Activated B cell treated with CpG ODN at 0.5 μM for 24 hours (primary cell): Measurements from ENCODE around the gene ERICH6B. TPM values are rescaled to one million over a fixed set of nuclear protein-coding genes. Genes with fewer than 3 reads are reported as not detected.
"Not testable (repeated sequence)": the region's sequence is repeated elsewhere in the genome, so short reads cannot be mapped to it uniquely, and the experiment has no call there.

Experiments used
- ATAC-seq: fragments of 200-7000 bp; cut with Tn5 transposase; one replicate; pipeline ENCODE4 v1.10.0; 2021; ENCODE audit warnings: low read depth, mild to moderate bottlenecking, moderate library complexity
- CTCF ChIA-PET: fragments of 350-600 bp; sonication (Branson Sonifier 250); formaldehyde crosslinking; loops from one replicate; lab custom pipeline; 2021; ENCODE audit warnings: antibody characterized with exemption; lab: Charles Lee
- POLR2A ChIA-PET: fragments of 350-600 bp; sonication (Branson Sonifier 250); formaldehyde crosslinking; loops from one replicate; lab custom pipeline; 2021; ENCODE audit warnings: antibody characterized with exemption; lab: Charles Lee
- DNase-seq: peaks from one replicate; pipeline ENCODE4 v3.0.0; 2022
- H3K27ac Mint-ChIP-seq: one replicate; pipeline ENCODE4 v1.8.0; 2020; ENCODE audit warnings: mixed read lengths
- H3K27me3 Mint-ChIP-seq: one replicate; pipeline ENCODE4 v1.8.0; 2021; ENCODE audit warnings: mixed read lengths
- H3K36me3 Mint-ChIP-seq: one replicate; pipeline ENCODE4 v1.8.0; 2021; ENCODE audit warnings: low read depth, mixed read lengths
- H3K4me1 Mint-ChIP-seq: one replicate; pipeline ENCODE4 v1.8.0; 2021; ENCODE audit warnings: mixed read lengths
- H3K4me3 Mint-ChIP-seq: one replicate; pipeline ENCODE4 v1.8.0; 2020; ENCODE audit warnings: mild to moderate bottlenecking, mixed read lengths
- H3K9me3 Mint-ChIP-seq: one replicate; pipeline ENCODE4 v1.8.0; 2020; ENCODE audit warnings: mixed read lengths
- CTCF ChIP-seq: fragments of 200-600 bp; IDR thresholded peaks from one replicate; pipeline ENCODE4 v1.8.0; 2022; ENCODE audit warnings: antibody characterized with exemption, mild to moderate bottlenecking
- intact Hi-C: fragments of 100-400 bp; cut with micrococcal nuclease; formaldehyde crosslinking; loops from one replicate; pipeline ENCODE4 v1.15.1; 2024
- total RNA-seq: library from RNA; stranded (reverse); gene quantifications from 2 replicates; pipeline ENCODE4 v1.2.3, GENCODE V29; 2022

Gene ERICH6B
- total RNA-seq, result not detected in 2 replicates

- intact Hi-C loops, result no loop called here
- no peak for TF ChIP-seq CTCF
- no peak within 1 kb of the TSS for H3K27ac Mint-ChIP-seq
- CTCF ChIA-PET, result no interaction called here
- H3K27me3 Mint-ChIP-seq, result peaks cover 44% of the 10 kb centered on the region
- no peak within 1 kb of the TSS for H3K4me3 Mint-ChIP-seq
- no peak for DNase-seq
- POLR2A ChIA-PET, result no interaction called here
- peaks cover 5% of the 10 kb centered on the region for H3K4me1 Mint-ChIP-seq
- H3K9me3 Mint-ChIP-seq, result peaks cover 5% of the 10 kb centered on the region
- ATAC-seq, result no peak
- H3K36me3 Mint-ChIP-seq, result no peaks in the 10 kb centered on the region
Measured at GRCh38 chr13:45615501-45616101, at the start of gene ERICH6B. Gene ERICH6B, minus strand, starts transcription at chr13:45615739. Its CDS starts 18,734 bp downstream, at chr13:45597005.

- intact Hi-C loops, POLR2A ChIA-PET, H3K9me3 Mint-ChIP-seq, DNase-seq, H3K27ac Mint-ChIP-seq, CTCF ChIA-PET, H3K36me3 Mint-ChIP-seq, H3K4me1 Mint-ChIP-seq, ATAC-seq, H3K27me3 Mint-ChIP-seq, H3K4me3 Mint-ChIP-seq: not testable (repeated sequence)
Measured at GRCh38 chr13:45662903-45663302, 47.4 kb upstream of the ERICH6B start.

- no peak for DNase-seq
- intact Hi-C loops, result no loop called here
- no peak for TF ChIP-seq CTCF
- ChIA-PET POLR2A (no interaction called here), CTCF (no interaction called here)
- no peak for ATAC-seq
- Mint-ChIP-seq H3K9me3 (peaks cover 4% of the 10 kb centered on the region), H3K27ac (no peak overlapping the region), H3K36me3 (no peaks in the 10 kb centered on the region), H3K4me1 (no peaks in the 10 kb centered on the region), H3K4me3 (no peak overlapping the region), H3K27me3 (no peaks in the 10 kb centered on the region)
Measured at GRCh38 chr13:45662162-45662561, 46.6 kb upstream of the ERICH6B start.

GRCh38 chr13:45660458-45660857 lies 44.9 kb upstream of the ERICH6B start:
- ATAC-seq, H3K4me1 Mint-ChIP-seq, H3K36me3 Mint-ChIP-seq, H3K27me3 Mint-ChIP-seq, DNase-seq, H3K9me3 Mint-ChIP-seq, H3K27ac Mint-ChIP-seq, intact Hi-C loops, CTCF ChIA-PET, H3K4me3 Mint-ChIP-seq, POLR2A ChIA-PET: not testable (repeated sequence)

- POLR2A ChIA-PET, result no interaction called here
- DNase-seq, result no peak
- no peaks in the 10 kb centered on the region for H3K27me3 Mint-ChIP-seq
- H3K27ac Mint-ChIP-seq, result no peak overlapping the region
- CTCF ChIA-PET, result no interaction called here
- no peak for TF ChIP-seq CTCF
- ATAC-seq, result no peak
- H3K4me1 Mint-ChIP-seq, result no peaks in the 10 kb centered on the region
- H3K9me3 Mint-ChIP-seq, result peaks cover 4% of the 10 kb centered on the region
- H3K4me3 Mint-ChIP-seq, result no peak overlapping the region
- intact Hi-C loops, result no loop called here
- H3K36me3 Mint-ChIP-seq, result no peaks in the 10 kb centered on the region
Measured at GRCh38 chr13:45659536-45659935, 44.0 kb upstream of the ERICH6B start.

- intact Hi-C loops, result no loop called here
- H3K27ac Mint-ChIP-seq, result no peak overlapping the region
- peaks cover 4% of the 10 kb centered on the region for H3K9me3 Mint-ChIP-seq
- CTCF ChIA-PET, result no interaction called here
- H3K4me3 Mint-ChIP-seq, result no peak overlapping the region
- TF ChIP-seq CTCF, result no peak
- DNase-seq, result no peak
- H3K27me3 Mint-ChIP-seq, result no peaks in the 10 kb centered on the region
- no peak for ATAC-seq
- no peaks in the 10 kb centered on the region for H3K4me1 Mint-ChIP-seq
- H3K36me3 Mint-ChIP-seq, result no peaks in the 10 kb centered on the region
- POLR2A ChIA-PET, result no interaction called here
Measured at GRCh38 chr13:45658586-45659235, 43.2 kb upstream of the ERICH6B start.
